ENCODE measurements around the gene FAM78A.

The FAM78A gene

DNA sequence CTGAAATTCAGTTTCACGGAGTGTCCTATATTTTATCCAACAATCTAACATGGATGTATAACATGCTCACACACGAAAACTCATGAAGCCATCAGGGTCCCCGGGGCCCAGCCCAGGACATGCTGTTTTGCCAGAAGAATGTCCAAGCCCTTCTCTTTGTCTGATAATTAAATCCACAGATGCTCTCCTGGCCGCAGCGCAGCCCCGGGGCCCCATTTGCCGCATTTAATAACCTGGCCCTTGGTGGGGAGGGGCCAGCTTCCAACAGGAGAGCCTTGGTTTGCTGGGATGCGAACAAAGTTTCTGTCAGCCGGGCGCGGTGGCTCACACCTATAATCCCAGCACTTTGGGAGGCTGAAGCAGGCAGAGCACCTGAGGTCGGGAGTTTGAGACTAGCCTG lies 43.2 kb upstream of the FAM78A start:
- TF ChIP-seq, protein P1, sequence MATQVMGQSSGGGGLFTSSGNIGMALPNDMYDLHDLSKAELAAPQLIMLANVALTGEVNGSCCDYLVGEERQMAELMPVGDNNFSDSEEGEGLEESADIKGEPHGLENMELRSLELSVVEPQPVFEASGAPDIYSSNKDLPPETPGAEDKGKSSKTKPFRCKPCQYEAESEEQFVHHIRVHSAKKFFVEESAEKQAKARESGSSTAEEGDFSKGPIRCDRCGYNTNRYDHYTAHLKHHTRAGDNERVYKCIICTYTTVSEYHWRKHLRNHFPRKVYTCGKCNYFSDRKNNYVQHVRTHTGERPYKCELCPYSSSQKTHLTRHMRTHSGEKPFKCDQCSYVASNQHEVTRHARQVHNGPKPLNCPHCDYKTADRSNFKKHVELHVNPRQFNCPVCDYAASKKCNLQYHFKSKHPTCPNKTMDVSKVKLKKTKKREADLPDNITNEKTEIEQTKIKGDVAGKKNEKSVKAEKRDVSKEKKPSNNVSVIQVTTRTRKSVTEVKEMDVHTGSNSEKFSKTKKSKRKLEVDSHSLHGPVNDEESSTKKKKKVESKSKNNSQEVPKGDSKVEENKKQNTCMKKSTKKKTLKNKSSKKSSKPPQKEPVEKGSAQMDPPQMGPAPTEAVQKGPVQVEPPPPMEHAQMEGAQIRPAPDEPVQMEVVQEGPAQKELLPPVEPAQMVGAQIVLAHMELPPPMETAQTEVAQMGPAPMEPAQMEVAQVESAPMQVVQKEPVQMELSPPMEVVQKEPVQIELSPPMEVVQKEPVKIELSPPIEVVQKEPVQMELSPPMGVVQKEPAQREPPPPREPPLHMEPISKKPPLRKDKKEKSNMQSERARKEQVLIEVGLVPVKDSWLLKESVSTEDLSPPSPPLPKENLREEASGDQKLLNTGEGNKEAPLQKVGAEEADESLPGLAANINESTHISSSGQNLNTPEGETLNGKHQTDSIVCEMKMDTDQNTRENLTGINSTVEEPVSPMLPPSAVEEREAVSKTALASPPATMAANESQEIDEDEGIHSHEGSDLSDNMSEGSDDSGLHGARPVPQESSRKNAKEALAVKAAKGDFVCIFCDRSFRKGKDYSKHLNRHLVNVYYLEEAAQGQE (IDR thresholded peaks at IDR 0.05; ENCODE audit: insufficient read depth in 1 of 2, low read depth in 2 of 2, low read length in 2 of 2): no peak
- no peak for TF ChIP-seq SIN3A (IDR thresholded peaks at IDR 0.05; ENCODE audit: borderline replicate concordance, insufficient read depth, low read length)

DNA sequence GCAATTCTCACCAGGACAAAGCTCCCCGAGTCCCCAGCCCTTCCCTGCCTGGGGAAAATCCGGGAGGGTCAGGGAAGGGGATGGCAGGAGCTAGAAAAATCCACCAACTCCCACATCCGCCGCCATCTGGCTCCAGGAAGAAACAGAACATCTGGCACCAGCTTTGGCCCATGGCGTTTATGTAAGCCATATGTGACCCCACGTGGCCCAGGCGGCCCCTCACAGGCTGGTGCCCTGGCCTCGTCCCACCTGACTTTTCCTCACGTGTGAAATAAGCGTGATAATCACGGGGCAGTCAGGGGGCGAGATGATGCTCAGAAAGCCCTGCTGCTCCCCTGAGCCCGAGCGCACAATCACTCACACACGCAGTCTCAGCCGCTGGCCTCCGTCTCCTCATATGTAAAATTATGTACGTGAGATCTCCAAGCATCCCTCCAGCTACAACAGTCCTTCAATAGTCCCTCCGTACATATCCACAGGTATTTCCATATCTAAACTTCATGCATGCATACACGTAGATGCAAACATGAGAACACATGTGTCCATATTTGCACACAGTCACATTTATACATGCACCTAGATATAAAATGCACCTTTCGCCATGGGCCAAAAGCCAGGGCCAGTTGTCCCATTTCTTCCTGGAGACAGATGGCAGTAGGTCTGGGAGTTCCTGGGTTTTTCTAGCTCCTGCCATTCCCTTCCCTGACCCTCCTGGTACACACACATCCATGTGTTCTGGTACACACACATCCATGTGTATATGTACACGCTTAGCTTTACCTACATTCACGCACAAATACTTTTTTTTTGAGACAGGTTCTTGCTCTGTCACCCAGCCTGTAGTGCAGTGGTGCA lies 42.1 kb upstream of the FAM78A start:
- no peak for TF ChIP-seq FOXP2 (optimal IDR thresholded peaks at IDR 0.05; ENCODE audit: borderline replicate concordance, extremely low read depth, extremely low read length, insufficient read depth)
- no peak for TF ChIP-seq POLR2AphosphoS5 (IDR thresholded peaks at IDR 0.05; ENCODE audit: low read depth, low read length)
- TF ChIP-seq SIN3A (IDR thresholded peaks at IDR 0.05; ENCODE audit: borderline replicate concordance, insufficient read depth, low read length): no peak
- no peak for TF ChIP-seq TAF1 (IDR thresholded peaks at IDR 0.05; ENCODE audit: borderline replicate concordance, insufficient read depth, low read length)
- TF ChIP-seq, protein P1 (IDR thresholded peaks at IDR 0.05; ENCODE audit: insufficient read depth in 1 of 2, low read depth in 2 of 2, low read length in 2 of 2): no peak

GRCh38 chr9:131312822-131313770 lies 36.8 kb upstream of the FAM78A start:
- TF ChIP-seq, protein P1 (IDR thresholded peaks at IDR 0.05; ENCODE audit: insufficient read depth in 1 of 2, low read depth in 2 of 2, low read length in 2 of 2): no peak
- TF ChIP-seq SIN3A (IDR thresholded peaks at IDR 0.05; ENCODE audit: borderline replicate concordance, insufficient read depth, low read length) (no peak), FOXP2 (optimal IDR thresholded peaks at IDR 0.05; ENCODE audit: borderline replicate concordance, extremely low read depth, extremely low read length, insufficient read depth) (no peak), POLR2AphosphoS5 (IDR thresholded peaks at IDR 0.05; ENCODE audit: low read depth, low read length) (no peak), TAF1 (IDR thresholded peaks at IDR 0.05; ENCODE audit: borderline replicate concordance, insufficient read depth, low read length) (no peak)

DNA sequence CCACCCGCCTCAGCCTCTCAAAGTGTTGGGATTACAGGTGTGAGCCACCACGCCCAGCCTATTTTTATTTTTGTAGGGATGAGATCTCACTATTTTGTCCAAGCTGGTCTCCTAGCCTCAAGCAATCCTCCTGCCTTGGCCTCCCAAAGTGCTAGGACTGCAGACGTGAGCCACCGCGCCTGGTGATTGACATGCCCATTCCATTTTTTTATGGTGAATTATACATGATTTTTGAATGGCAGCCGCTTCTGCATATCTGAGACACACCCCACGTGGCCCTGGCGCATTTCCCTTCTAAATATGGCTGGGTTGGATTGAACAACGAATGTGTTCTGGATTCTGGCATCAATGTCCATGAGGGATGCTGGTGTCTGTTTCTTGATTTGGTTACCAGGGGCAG lies 35.9 kb upstream of the FAM78A start:
- TF ChIP-seq, protein P1 (IDR thresholded peaks at IDR 0.05; ENCODE audit: insufficient read depth in 1 of 2, low read depth in 2 of 2, low read length in 2 of 2): no peak
- TF ChIP-seq SIN3A (IDR thresholded peaks at IDR 0.05; ENCODE audit: borderline replicate concordance, insufficient read depth, low read length): no peak
- TF ChIP-seq TAF1 (IDR thresholded peaks at IDR 0.05; ENCODE audit: borderline replicate concordance, insufficient read depth, low read length): no peak
- no peak for TF ChIP-seq FOXP2 (optimal IDR thresholded peaks at IDR 0.05; ENCODE audit: borderline replicate concordance, extremely low read depth, extremely low read length, insufficient read depth)
- no peak for TF ChIP-seq POLR2AphosphoS5 (IDR thresholded peaks at IDR 0.05; ENCODE audit: low read depth, low read length)

Measured in PFSK-1 (cell line).